Fibroblast of villous mesenchyme (primary cell): Measurements from ENCODE around the gene BMI1. TPM values are rescaled to one million over a fixed set of nuclear protein-coding genes. Genes with fewer than 3 reads are reported as not detected.
"Not testable (repeated sequence)": the region's sequence is repeated elsewhere in the genome, so short reads cannot be mapped to it uniquely, and the experiment has no call there.

Source experiments
- DNase-seq: peaks from one replicate; pipeline ENCODE4 v3.0.0-alpha.2; 2010; ENCODE audit warnings: low read depth
- H3K4me3 ChIP-seq: 2 replicates; pipeline ENCODE4 v1.5.1; 2011; ENCODE audit warnings: low read depth, mild to moderate bottlenecking, low read length
- total RNA-seq: library from RNA; depleted of rRNA; stranded (reverse); fragments of >200 nt; gene quantifications from 2 replicates; pipeline ENCODE4 v1.2.3, GENCODE V29; 2012
- TF ChIP-seq, protein P1 (sequence below): IDR thresholded peaks from 2 replicates; pipeline ENCODE4 v1.5.1; 2012; ENCODE audit warnings: low read depth, mild to moderate bottlenecking, low read length; ENCODE audit not compliant: insufficient read depth

Gene BMI1
- total RNA-seq, 1 donor, result 43.2 TPM

DNA sequence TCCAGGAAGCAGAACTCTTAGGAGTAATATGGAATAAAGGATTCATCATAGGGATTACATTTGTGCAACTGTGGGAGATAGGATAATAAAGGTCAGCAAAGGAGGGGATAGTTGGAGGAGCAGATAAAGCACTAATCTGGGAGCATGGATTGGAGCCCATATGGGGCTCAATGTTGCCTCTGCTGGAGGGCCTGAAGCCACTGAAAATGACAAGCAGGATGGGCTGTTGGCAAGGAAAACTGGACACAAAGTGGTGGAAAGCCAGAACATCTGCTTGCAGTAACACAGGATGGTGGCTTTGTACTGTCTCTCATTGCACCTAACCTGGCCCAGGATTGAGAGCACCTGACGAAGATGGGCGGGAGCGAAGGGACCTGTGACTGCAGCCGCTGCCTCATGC is 19.7 kb upstream of the BMI1 start:
- TF ChIP-seq, protein P1, sequence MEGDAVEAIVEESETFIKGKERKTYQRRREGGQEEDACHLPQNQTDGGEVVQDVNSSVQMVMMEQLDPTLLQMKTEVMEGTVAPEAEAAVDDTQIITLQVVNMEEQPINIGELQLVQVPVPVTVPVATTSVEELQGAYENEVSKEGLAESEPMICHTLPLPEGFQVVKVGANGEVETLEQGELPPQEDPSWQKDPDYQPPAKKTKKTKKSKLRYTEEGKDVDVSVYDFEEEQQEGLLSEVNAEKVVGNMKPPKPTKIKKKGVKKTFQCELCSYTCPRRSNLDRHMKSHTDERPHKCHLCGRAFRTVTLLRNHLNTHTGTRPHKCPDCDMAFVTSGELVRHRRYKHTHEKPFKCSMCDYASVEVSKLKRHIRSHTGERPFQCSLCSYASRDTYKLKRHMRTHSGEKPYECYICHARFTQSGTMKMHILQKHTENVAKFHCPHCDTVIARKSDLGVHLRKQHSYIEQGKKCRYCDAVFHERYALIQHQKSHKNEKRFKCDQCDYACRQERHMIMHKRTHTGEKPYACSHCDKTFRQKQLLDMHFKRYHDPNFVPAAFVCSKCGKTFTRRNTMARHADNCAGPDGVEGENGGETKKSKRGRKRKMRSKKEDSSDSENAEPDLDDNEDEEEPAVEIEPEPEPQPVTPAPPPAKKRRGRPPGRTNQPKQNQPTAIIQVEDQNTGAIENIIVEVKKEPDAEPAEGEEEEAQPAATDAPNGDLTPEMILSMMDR, result no peak
- H3K4me3 ChIP-seq, result no peak overlapping the region
- no peak for DNase-seq

DNA sequence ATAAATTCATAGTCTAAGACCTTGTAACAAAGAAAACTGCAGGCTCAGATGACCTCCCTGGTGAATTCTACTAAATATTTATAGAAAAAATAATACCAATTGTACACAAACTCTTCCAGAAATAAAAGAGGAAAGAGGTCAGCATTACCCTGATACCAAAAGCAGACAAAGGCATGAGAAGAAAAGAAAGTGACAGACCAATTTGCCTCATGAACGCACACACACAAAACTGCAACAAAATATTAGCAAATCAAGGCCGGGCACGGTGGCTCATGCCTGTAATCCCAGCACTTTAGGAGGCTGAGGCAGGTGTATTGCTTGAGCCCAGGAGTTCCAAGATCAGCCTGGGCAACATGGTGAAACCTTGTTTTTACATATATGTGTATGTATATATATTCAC is 17.4 kb upstream of the BMI1 start:
- TF ChIP-seq, protein P1, result no peak
- H3K4me3 ChIP-seq, result no peak overlapping the region
- no peak for DNase-seq

DNA sequence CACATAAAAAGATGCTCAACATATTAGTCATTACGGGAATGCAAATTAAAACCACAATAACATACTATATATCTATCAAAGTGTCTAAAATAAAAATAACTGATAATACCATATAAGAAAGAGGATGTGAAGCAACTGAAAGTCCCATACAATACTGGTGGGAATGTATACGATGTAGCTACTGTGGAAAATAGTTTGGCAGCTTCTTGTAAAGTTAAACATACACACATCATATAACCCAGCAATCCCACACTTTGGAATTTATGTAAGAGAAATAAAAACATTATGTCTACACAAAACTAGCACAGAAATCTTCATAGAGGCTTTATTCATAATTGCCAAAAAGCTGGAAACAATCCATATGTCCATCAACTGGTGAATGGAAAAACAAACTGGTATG is 15.2 kb upstream of the BMI1 start:
- H3K4me3 ChIP-seq, result no peak overlapping the region
- no peak for DNase-seq
- TF ChIP-seq, protein P1, result no peak

DNA sequence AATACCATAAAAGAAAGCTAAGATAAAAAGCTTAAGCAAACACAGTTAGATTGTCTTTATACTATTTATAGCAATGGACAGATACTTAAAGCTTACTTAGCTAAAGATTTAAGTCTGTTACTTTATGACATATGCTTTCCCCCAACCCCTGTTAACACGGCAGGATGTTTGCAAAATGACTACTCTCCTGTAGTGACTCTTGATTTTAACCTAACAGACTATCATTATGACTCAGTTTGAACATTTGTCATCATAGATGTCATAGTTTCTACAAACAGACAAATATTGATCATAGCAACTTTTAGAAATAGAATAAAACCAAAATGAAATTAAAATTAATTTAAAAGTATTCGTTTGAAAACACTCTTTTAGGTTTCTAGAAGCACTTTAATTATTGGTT is 12.5 kb upstream of the BMI1 start:
- TF ChIP-seq, protein P1, result no peak
- H3K4me3 ChIP-seq, result no peak overlapping the region
- no peak for DNase-seq

DNA sequence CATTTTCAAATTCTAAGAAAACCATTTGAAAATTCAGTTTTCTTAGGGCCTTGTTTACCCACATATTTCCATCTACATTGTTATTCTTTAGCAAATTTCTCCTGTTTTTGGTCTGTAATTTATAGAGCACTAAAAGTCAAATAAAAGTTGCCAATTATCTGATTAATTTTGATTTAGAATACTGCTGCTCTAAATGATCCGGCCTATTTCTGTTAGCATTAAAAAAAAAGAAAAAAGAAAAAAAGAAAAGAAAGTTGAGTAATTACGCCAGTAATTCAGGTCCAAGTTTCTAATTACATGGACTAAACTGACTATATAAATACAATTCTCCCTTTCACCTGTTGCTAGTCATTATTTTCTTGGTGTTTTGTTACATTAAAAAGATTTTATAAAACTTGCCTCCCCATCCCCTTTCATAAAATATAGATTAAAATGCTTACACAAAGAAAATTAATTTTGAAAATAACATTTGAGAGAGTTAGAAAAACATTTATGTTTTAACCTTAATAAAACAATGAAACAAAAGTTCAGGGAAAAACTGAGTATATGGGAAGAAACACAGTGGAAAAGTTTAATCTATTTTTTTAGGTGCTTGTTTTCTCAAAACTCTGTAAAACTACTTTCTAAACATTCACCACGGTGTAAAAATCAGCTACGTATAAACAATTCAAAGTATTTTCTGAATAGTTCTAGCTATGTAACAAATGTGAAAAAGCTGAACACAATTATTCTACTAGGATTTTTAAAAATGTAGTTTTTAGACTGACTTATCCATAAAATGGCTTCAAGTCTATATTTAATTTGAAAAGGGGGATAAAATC is 11.5 kb upstream of the BMI1 start:
- TF ChIP-seq, protein P1, result no peak
- DNase-seq, result no peak
- H3K4me3 ChIP-seq, result no peak overlapping the region

DNA sequence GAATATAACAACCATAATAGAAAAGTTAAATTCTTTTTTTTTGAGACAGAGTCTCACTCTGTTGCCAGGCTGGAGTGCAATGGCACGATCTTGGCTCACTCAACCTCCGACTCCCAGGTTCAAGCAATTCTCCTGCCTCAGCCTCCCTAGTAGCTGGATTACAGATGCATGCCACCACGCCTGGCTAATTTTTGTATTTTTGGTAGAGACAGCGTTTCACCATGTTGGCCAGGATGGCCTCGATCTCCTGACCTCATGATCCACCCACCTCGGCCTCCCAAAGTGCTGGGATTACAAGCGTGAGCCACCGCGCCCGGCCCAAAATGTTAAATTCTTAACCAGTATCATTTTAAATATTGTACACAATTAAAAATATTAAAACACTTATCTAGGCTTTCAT is 10.9 kb upstream of the BMI1 start:
- H3K4me3 ChIP-seq, DNase-seq: not testable (repeated sequence)

DNA sequence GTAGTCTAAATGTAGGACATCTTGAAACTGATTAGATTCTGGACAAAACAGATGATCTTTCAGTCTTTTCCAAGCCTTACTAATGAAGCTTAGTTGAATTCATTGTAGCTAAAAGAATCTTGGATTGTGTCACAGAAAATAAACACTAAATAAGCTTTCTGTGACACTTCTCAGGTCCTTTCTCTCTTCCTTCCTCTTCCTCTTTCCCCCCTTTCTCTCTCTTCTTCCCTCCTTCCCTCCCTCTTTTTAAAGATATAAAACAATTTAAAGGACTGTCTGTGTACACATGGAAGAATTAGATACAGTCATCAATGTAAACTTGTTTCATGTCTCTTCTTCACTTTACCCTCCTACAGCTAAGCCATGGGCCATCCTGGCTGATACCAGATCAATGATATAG is 10.0 kb upstream of the BMI1 start:
- no peak for DNase-seq
- TF ChIP-seq, protein P1, result no peak
- no peak overlapping the region for H3K4me3 ChIP-seq
